Thoracic aorta (tissue), 2 donors: Measurements from ENCODE around the gene ENO2. TPM values are rescaled to one million over a fixed set of nuclear protein-coding genes. Genes with fewer than 3 reads are reported as not detected.
A peak's percentile ranks its signal among the peaks of the same experiment; 100 is the strongest.

ENCODE experiments used
- ATAC-seq: fragments of 150-250 bp; one replicate; pipeline ENCODE4 v1.8.0; 2017; ENCODE audit warnings: low read depth; ENCODE audit not compliant: insufficient number of reproducible peaks, low FRiP score
- DNase-seq: peaks from one replicate; pipeline ENCODE4 v3.0.0-alpha.2; 2020; ENCODE audit warnings: low spot score
- H3K27ac ChIP-seq, 2 donors: fragments of 200-600 bp; sonication (generic); 1 replicate in 1 of 2; 2 replicates in 1 of 2; pipeline ENCODE4 v1.5.1; 2016; ENCODE audit warnings: mild to moderate bottlenecking in 2 of 2, moderate library complexity in 2 of 2
- H3K27me3 ChIP-seq: fragments of 200-600 bp; sonication (generic); replicated peaks from 2 replicates; pipeline ENCODE4 v1.6.0; 2016; ENCODE audit warnings: mild to moderate bottlenecking; ENCODE audit not compliant: insufficient read depth
- H3K36me3 ChIP-seq: fragments of 200-600 bp; sonication (generic); one replicate; pipeline ENCODE4 v1.5.1; 2016
- H3K4me1 ChIP-seq, 2 donors: fragments of 200-600 bp; sonication (generic); 1 replicate in 1 of 2; 2 replicates in 1 of 2; pipeline versions ENCODE4 v1.5.1 to v1.6.0; 2016; ENCODE audit warnings: low read depth in 2 of 2, mild to moderate bottlenecking in 1 of 2; ENCODE audit not compliant: control insufficient read depth in 1 of 2
- H3K4me3 ChIP-seq: fragments of 200-600 bp; sonication (generic); 2 replicates; pipeline ENCODE4 v1.5.1; 2016; ENCODE audit warnings: mild to moderate bottlenecking
- H3K9me3 ChIP-seq: fragments of 200-600 bp; sonication (generic); 2 replicates; pipeline ENCODE4 v1.5.1; 2016
- CTCF ChIP-seq: fragments of 200-600 bp; sonication (generic); IDR thresholded peaks from one replicate; pipeline ENCODE4 v1.5.1; 2019; ENCODE audit warnings: antibody characterized with exemption
- total RNA-seq, 2 donors: library from RNA; depleted of rRNA; stranded (reverse); fragments of >200 nt; gene quantifications; one replicate each; pipeline versions ENCODE4 v1.1.0 to v1.2.3, GENCODE V29; 2016

ENO2 gene
- total RNA-seq, 2 donors from 2014 or later, result 53.6 to 57.9 TPM

GRCh38 chr12:6965026-6965661 lies 50.8 kb downstream of the ENO2 start:
- Histone ChIP-seq H3K4me1 (peaks cover 15 to 27% of the 10 kb centered on the region in 2 donors), H3K27me3 (no peaks in the 10 kb centered on the region), H3K36me3 (peaks cover 37% of the 10 kb centered on the region), H3K27ac (peak overlapping the region; percentile 55 to 59), H3K4me3 (no peak overlapping the region), H3K9me3 (no peaks in the 10 kb centered on the region)
- peak; percentile 85 for TF ChIP-seq CTCF
- ATAC-seq, result peak; percentile 40
- DNase-seq, result no peak

GRCh38 chr12:6965714-6966113 lies 51.3 kb downstream of the ENO2 start:
- DNase-seq (no peak), ATAC-seq (no peak)
- H3K27ac ChIP-seq, result peak overlapping the region in 1 of 2 donors; percentile 12
- H3K4me3 ChIP-seq, result no peak overlapping the region
- H3K4me1 ChIP-seq, result peaks cover 15 to 27% of the 10 kb centered on the region in 2 donors
- no peak for TF ChIP-seq CTCF
- H3K27me3 ChIP-seq, result no peaks in the 10 kb centered on the region
- H3K9me3 ChIP-seq, result no peaks in the 10 kb centered on the region
- peaks cover 37% of the 10 kb centered on the region for H3K36me3 ChIP-seq

- no peak for DNase-seq
Observed at GRCh38 chr12:6966351-6966750, 52.0 kb downstream of the ENO2 start.

GRCh38 chr12:6967651-6968100 lies 53.3 kb downstream of the ENO2 start:
- no peaks in the 10 kb centered on the region for H3K9me3 ChIP-seq
- no peaks in the 10 kb centered on the region for H3K27me3 ChIP-seq
- no peak overlapping the region for H3K27ac ChIP-seq
- H3K4me1 ChIP-seq, result peaks cover 17 to 27% of the 10 kb centered on the region in 2 donors
- no peak for DNase-seq
- H3K36me3 ChIP-seq, result peaks cover 37% of the 10 kb centered on the region
- ATAC-seq, result no peak
- no peak for TF ChIP-seq CTCF
- no peak overlapping the region for H3K4me3 ChIP-seq

More at GRCh38 chr12:6966351-6966750, 52.0 kb downstream of the ENO2 start:
- Histone ChIP-seq H3K27me3 (no peaks in the 10 kb centered on the region), H3K4me1 (peaks cover 16 to 23% of the 10 kb centered on the region in 2 donors), H3K36me3 (peaks cover 37% of the 10 kb centered on the region), H3K27ac (no peak overlapping the region), H3K4me3 (no peak overlapping the region), H3K9me3 (no peaks in the 10 kb centered on the region)
- TF ChIP-seq CTCF, result no peak
- ATAC-seq, result no peak

- Histone ChIP-seq H3K4me3 (no peak overlapping the region), H3K9me3 (no peaks in the 10 kb centered on the region), H3K36me3 (peaks cover 37% of the 10 kb centered on the region), H3K4me1 (peaks cover 17 to 27% of the 10 kb centered on the region in 2 donors), H3K27me3 (no peaks in the 10 kb centered on the region), H3K27ac (no peak overlapping the region)
- DNase-seq (no peak), ATAC-seq (no peak)
- no peak for TF ChIP-seq CTCF
Observed at GRCh38 chr12:6968426-6968825, 54.0 kb downstream of the ENO2 start.
